ELF-1 (cell line): ENCODE data around the gene GRIK4.

Experiments
- DNase-seq: peaks from one replicate; pipeline ENCODE4 v3.0.0-alpha.2; 2016; ENCODE audit warnings: low read depth, low spot score

The GRIK4 gene

GRCh38 chr11:120635136-120635810 is 123.7 kb downstream of the GRIK4 start:
- no peak for DNase-seq

GRCh38 chr11:120637131-120637530 is 125.6 kb downstream of the GRIK4 start:
- DNase-seq, result no peak

- no peak for DNase-seq
Measured at GRCh38 chr11:120642196-120642894, 130.8 kb downstream of the GRIK4 start.

- peak; percentile 50 for DNase-seq
Measured at GRCh38 chr11:120643284-120643683, 131.7 kb downstream of the GRIK4 start.

GRCh38 chr11:120645639-120646038 is 134.1 kb downstream of the GRIK4 start:
- DNase-seq, result peak; percentile 75

- DNase-seq, result no peak
Measured at GRCh38 chr11:120646206-120646605, 134.7 kb downstream of the GRIK4 start.

GRCh38 chr11:120647681-120648080 is 136.1 kb downstream of the GRIK4 start:
- no peak for DNase-seq

GRCh38 chr11:120648771-120649170 is 137.2 kb downstream of the GRIK4 start:
- no peak for DNase-seq

GRCh38 chr11:120649316-120649715 is 137.8 kb downstream of the GRIK4 start:
- DNase-seq, result no peak

- DNase-seq, result no peak
Measured at GRCh38 chr11:120651396-120651795, 139.8 kb downstream of the GRIK4 start.

- DNase-seq, result no peak
Measured at GRCh38 chr11:120651836-120652235, 140.3 kb downstream of the GRIK4 start.

GRCh38 chr11:120652705-120653335 is 141.3 kb downstream of the GRIK4 start:
- no peak for DNase-seq

GRCh38 chr11:120655589-120655988 is 144.0 kb downstream of the GRIK4 start:
- no peak for DNase-seq

GRCh38 chr11:120657306-120658070 is 145.9 kb downstream of the GRIK4 start:
- no peak for DNase-seq

- no peak for DNase-seq
Measured at GRCh38 chr11:120658071-120658423, 146.5 kb downstream of the GRIK4 start.

- DNase-seq, result no peak
Measured at GRCh38 chr11:120659076-120659475, 147.5 kb downstream of the GRIK4 start.

GRCh38 chr11:120660024-120660565 is 148.5 kb downstream of the GRIK4 start:
- peak; percentile 74 for DNase-seq

GRCh38 chr11:120662071-120662676 is 150.6 kb downstream of the GRIK4 start:
- no peak for DNase-seq

- no peak for DNase-seq
Measured at GRCh38 chr11:120663142-120663541, 151.6 kb downstream of the GRIK4 start.

GRCh38 chr11:120666121-120666639 is 154.6 kb downstream of the GRIK4 start:
- peak; percentile 41 for DNase-seq

GRCh38 chr11:120667281-120667680 is 155.7 kb downstream of the GRIK4 start:
- DNase-seq, result no peak
